Nephron progenitor cell (in vitro differentiated cells): ENCODE data around the gene BMP8A.
"Not testable (repeated sequence)": the region's sequence is repeated elsewhere in the genome, so short reads cannot be mapped to it uniquely, and the experiment has no call there.

Experiments
- DNase-seq: peaks from one replicate; pipeline ENCODE4 v3.0.0; 2021
- H3K27ac Mint-ChIP-seq: 2 replicates; pipeline ENCODE4 v1.8.0; 2021; ENCODE audit warnings: mild to moderate bottlenecking, moderate library complexity, mixed read lengths
- H3K27me3 Mint-ChIP-seq: 2 replicates; pipeline ENCODE4 v1.8.0; 2021; ENCODE audit warnings: mild to moderate bottlenecking, low read depth, mixed read lengths; ENCODE audit not compliant: poor library complexity
- H3K36me3 Mint-ChIP-seq: 2 replicates; pipeline ENCODE4 v1.8.0; 2021; ENCODE audit warnings: low read depth, mixed read lengths
- H3K4me1 Mint-ChIP-seq: 2 replicates; pipeline ENCODE4 v1.8.0; 2021; ENCODE audit warnings: mixed read lengths
- H3K4me3 Mint-ChIP-seq: 2 replicates; pipeline ENCODE4 v1.8.0; 2021; ENCODE audit warnings: mild to moderate bottlenecking, moderate library complexity, mixed read lengths
- H3K9me3 Mint-ChIP-seq: 2 replicates; pipeline ENCODE4 v1.8.0; 2021; ENCODE audit warnings: mild to moderate bottlenecking, moderate library complexity, mixed read lengths
- CTCF ChIP-seq: fragments of 200-600 bp; sonication (generic); IDR thresholded peaks from 2 replicates; pipeline ENCODE4 v1.5.0; 2021; ENCODE audit warnings: antibody characterized with exemption

BMP8A gene

GRCh38 chr1:39469150-39469549 lies 22.3 kb upstream of the BMP8A start:
- Mint-ChIP-seq H3K4me1 (no peaks in the 10 kb centered on the region), H3K9me3 (no peaks in the 10 kb centered on the region), H3K36me3 (peaks cover 69% of the 10 kb centered on the region), H3K27ac (peak overlapping the region; percentile 9), H3K27me3 (no peaks in the 10 kb centered on the region), H3K4me3 (no peak overlapping the region)
- no peak for DNase-seq
- no peak for TF ChIP-seq CTCF

- no peaks in the 10 kb centered on the region for H3K27me3 Mint-ChIP-seq
- no peak for DNase-seq
- H3K36me3 Mint-ChIP-seq, result peaks cover 67% of the 10 kb centered on the region
- no peaks in the 10 kb centered on the region for H3K9me3 Mint-ChIP-seq
- H3K4me3 Mint-ChIP-seq, result no peak overlapping the region
- no peak overlapping the region for H3K27ac Mint-ChIP-seq
- H3K4me1 Mint-ChIP-seq, result no peaks in the 10 kb centered on the region
- no peak for TF ChIP-seq CTCF
These were observed 21.4 kb upstream of the BMP8A start for GRCh38 chr1:39470040-39470439.

GRCh38 chr1:39472826-39473225 lies 18.6 kb upstream of the BMP8A start:
- no peak for DNase-seq
- Mint-ChIP-seq H3K27me3 (no peaks in the 10 kb centered on the region), H3K27ac (no peak overlapping the region), H3K4me1 (peaks cover 7% of the 10 kb centered on the region), H3K9me3 (no peaks in the 10 kb centered on the region), H3K36me3 (peaks cover 66% of the 10 kb centered on the region), H3K4me3 (no peak overlapping the region)
- TF ChIP-seq CTCF, result no peak

GRCh38 chr1:39473324-39473723 lies 18.1 kb upstream of the BMP8A start:
- H3K36me3 Mint-ChIP-seq, result peaks cover 66% of the 10 kb centered on the region
- H3K27ac Mint-ChIP-seq, result peak overlapping the region; percentile 88
- peaks cover 7% of the 10 kb centered on the region for H3K4me1 Mint-ChIP-seq
- no peaks in the 10 kb centered on the region for H3K9me3 Mint-ChIP-seq
- no peak overlapping the region for H3K4me3 Mint-ChIP-seq
- no peak for TF ChIP-seq CTCF
- no peaks in the 10 kb centered on the region for H3K27me3 Mint-ChIP-seq
- DNase-seq, result no peak

- H3K36me3 Mint-ChIP-seq, result peaks cover 57% of the 10 kb centered on the region
- no peak for TF ChIP-seq CTCF
- no peak overlapping the region for H3K27ac Mint-ChIP-seq
- H3K27me3 Mint-ChIP-seq, result no peaks in the 10 kb centered on the region
- H3K4me3 Mint-ChIP-seq, result no peak overlapping the region
- no peaks in the 10 kb centered on the region for H3K9me3 Mint-ChIP-seq
- H3K4me1 Mint-ChIP-seq, result peaks cover 7% of the 10 kb centered on the region
- no peak for DNase-seq
These were observed 16.6 kb upstream of the BMP8A start for GRCh38 chr1:39474810-39475209.

GRCh38 chr1:39475551-39475950 lies 15.9 kb upstream of the BMP8A start:
- H3K36me3 Mint-ChIP-seq, result peaks cover 63% of the 10 kb centered on the region
- not testable (repeated sequence) for H3K4me1 Mint-ChIP-seq, DNase-seq

More at GRCh38 chr1:39475551-39475950, 15.9 kb upstream of the BMP8A start:
- H3K27ac Mint-ChIP-seq, H3K27me3 Mint-ChIP-seq, H3K9me3 Mint-ChIP-seq, H3K4me3 Mint-ChIP-seq: not testable (repeated sequence)
